Neural cell (in vitro differentiated cells): ENCODE results near the gene DUSP12. TPM values are rescaled to one million over a fixed set of nuclear protein-coding genes. Genes with fewer than 3 reads are reported as not detected.

Experiments used
- H2AFZ ChIP-seq: fragments of 200-600, 300-800 bp; sonication (generic), shearing (Covaris generic); 2 replicates; pipeline ENCODE4 v1.6.0; 2014; ENCODE audit warnings: low read depth, mild to moderate bottlenecking, antibody characterized with exemption, low read length, moderate library complexity
- H3F3A ChIP-seq: fragments of 200-600 bp; shearing (Covaris generic); 2 replicates; pipeline ENCODE4 v1.6.1; 2016; ENCODE audit warnings: mild to moderate bottlenecking, moderate library complexity, mixed read lengths, antibody characterized with exemption, low read length; ENCODE audit not compliant: insufficient read depth, poor library complexity, severe bottlenecking
- H3K27ac ChIP-seq: fragments of 200-600, 300-800 bp; sonication (generic), shearing (Covaris generic); 2 replicates; pipeline ENCODE4 v1.5.1; 2014; ENCODE audit warnings: mild to moderate bottlenecking, low read length, moderate library complexity
- H3K27me3 ChIP-seq: fragments of 300-800, 200-600 bp; sonication (generic), shearing (Covaris generic); 2 replicates; pipeline ENCODE4 v1.6.0; 2014; ENCODE audit warnings: mild to moderate bottlenecking, low read depth, low read length, moderate library complexity; ENCODE audit not compliant: insufficient read depth
- H3K36me3 ChIP-seq: fragments of 300-800, 200-600 bp; sonication (generic), shearing (Covaris generic); 2 replicates; pipeline ENCODE4 v1.5.1; 2014; ENCODE audit warnings: mild to moderate bottlenecking, antibody characterized with exemption, low read length, moderate library complexity; ENCODE audit not compliant: insufficient read depth
- H3K4me2 ChIP-seq: fragments of 300-800, 200-600 bp; sonication (generic), shearing (Covaris generic); 2 replicates; pipeline ENCODE4 v1.6.0; 2014; ENCODE audit warnings: mild to moderate bottlenecking, low read length
- H3K4me3 ChIP-seq: fragments of 300-800, 200-600 bp; sonication (generic), shearing (Covaris generic); 2 replicates; pipeline ENCODE4 v1.5.1; 2014; ENCODE audit warnings: mild to moderate bottlenecking, low read length, moderate library complexity
- H3K79me2 ChIP-seq: fragments of 200-600 bp; shearing (Covaris generic); replicated peaks from 2 replicates; pipeline ENCODE4 v1.6.0; 2014; ENCODE audit warnings: mild to moderate bottlenecking, low read length, moderate library complexity; ENCODE audit not compliant: insufficient read depth
- H3K9ac ChIP-seq: fragments of 300-800, 200-600 bp; sonication (generic), shearing (Covaris generic); 2 replicates; pipeline ENCODE4 v1.6.1; 2016; ENCODE audit warnings: mild to moderate bottlenecking, low read length, mixed read lengths
- H3K9me2 ChIP-seq: fragments of 200-600 bp; shearing (Covaris generic); 2 replicates; pipeline ENCODE4 v1.6.1; 2016; ENCODE audit warnings: mild to moderate bottlenecking, low read length, mixed read lengths; ENCODE audit not compliant: insufficient read depth
- H3K9me3 ChIP-seq: fragments of 200-600, 300-800 bp; sonication (generic), shearing (Covaris generic); 2 replicates; pipeline ENCODE4 v1.6.1; 2016; ENCODE audit warnings: mild to moderate bottlenecking, mixed run types, low read length, moderate library complexity, mixed read lengths
- H4K20me1 ChIP-seq: fragments of 200-600 bp; shearing (Covaris generic); 2 replicates; pipeline ENCODE4 v1.6.1; 2016; ENCODE audit warnings: mild to moderate bottlenecking, mixed run types; ENCODE audit not compliant: insufficient read depth
- CTCF ChIP-seq: fragments of 450-650 bp; IDR thresholded peaks from 2 replicates; pipeline ENCODE4 v1.5.1; 2014; ENCODE audit warnings: antibody characterized with exemption, mild to moderate bottlenecking, moderate library complexity; ENCODE audit not compliant: poor library complexity, severe bottlenecking
- EP300 ChIP-seq: fragments of 450-650 bp; conservative IDR thresholded peaks from 2 replicates; pipeline ENCODE4 v1.6.1; 2014; ENCODE audit warnings: antibody characterized with exemption, mild to moderate bottlenecking, moderate library complexity; ENCODE audit not compliant: poor library complexity, severe bottlenecking
- EZH2 ChIP-seq: fragments of 200-600, 300-800 bp; shearing (Covaris generic), sonication (generic); IDR thresholded peaks from 2 replicates; pipeline ENCODE4 v1.6.1; 2014; ENCODE audit warnings: antibody characterized with exemption, low read length, borderline replicate concordance, mild to moderate bottlenecking; ENCODE audit not compliant: insufficient read depth, poor library complexity, severe bottlenecking
- MXI1 ChIP-seq: fragments of 450-650 bp; conservative IDR thresholded peaks from 2 replicates; pipeline ENCODE4 v1.6.1; 2014; ENCODE audit warnings: antibody characterized with exemption, mild to moderate bottlenecking; ENCODE audit not compliant: poor library complexity, severe bottlenecking
- POLR2AphosphoS5 ChIP-seq: IDR thresholded peaks from 2 replicates; pipeline ENCODE4 v1.6.1; 2012
- RAD21 ChIP-seq: fragments of 450-650 bp; conservative IDR thresholded peaks from 2 replicates; pipeline ENCODE4 v1.6.1; 2014; ENCODE audit warnings: antibody characterized with exemption, mild to moderate bottlenecking, moderate library complexity
- REST ChIP-seq: IDR thresholded peaks from 2 replicates; pipeline ENCODE4 v1.6.1; 2012; ENCODE audit warnings: borderline replicate concordance
- SMC3 ChIP-seq: fragments of 450-650 bp; conservative IDR thresholded peaks from 2 replicates; pipeline ENCODE4 v1.6.1; 2014; ENCODE audit warnings: antibody characterized with exemption, mild to moderate bottlenecking, moderate library complexity; ENCODE audit not compliant: poor library complexity
- TAF1 ChIP-seq: IDR thresholded peaks from 2 replicates; pipeline ENCODE4 v1.6.1; 2012; ENCODE audit warnings: low read depth
- polyA plus RNA-seq: library from polyadenylated mRNA; depleted of rRNA; stranded (reverse); fragments of >200 nt; gene quantifications from 2 replicates; pipeline ENCODE4 v1.2.3, GENCODE V29; 2014

DUSP12 gene
- polyA plus RNA-seq, 1 donor from 2014 or later = 209 TPM

DNA sequence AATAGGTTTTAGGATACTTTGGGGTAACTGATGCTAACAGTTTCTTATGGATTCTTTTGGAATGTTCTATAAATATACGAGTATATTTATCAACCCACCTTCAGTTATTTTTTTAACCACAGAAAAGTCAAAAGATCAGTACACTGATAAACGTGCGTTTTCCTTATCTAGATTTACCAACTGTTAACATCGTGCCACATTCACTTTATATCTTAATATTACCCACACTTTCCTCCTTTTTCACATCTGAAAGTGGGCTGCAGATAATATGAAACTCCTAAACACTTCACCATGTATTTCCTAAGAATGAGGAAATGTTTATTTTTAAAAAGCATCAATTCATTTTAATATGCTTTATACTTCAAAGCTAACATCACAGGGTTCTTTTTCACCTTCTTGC is 24.2 kb downstream of the DUSP12 start:
- Histone ChIP-seq H3K9me3 (no peaks in the 10 kb centered on the region), H3K4me3 (no peak overlapping the region), H3K9ac (no peak overlapping the region), H3K27ac (no peak overlapping the region), H3K36me3 (no peaks in the 10 kb centered on the region), H3K79me2 (peaks cover 8% of the 10 kb centered on the region), H3K4me2 (no peak overlapping the region), H3K9me2 (no peaks in the 10 kb centered on the region), H4K20me1 (no peaks in the 10 kb centered on the region), H3F3A (no peaks in the 10 kb centered on the region), H2AFZ (no peak overlapping the region), H3K27me3 (no peaks in the 10 kb centered on the region)
- TF ChIP-seq CTCF = no peak

GRCh38 chr1:161777261-161777660 is 27.7 kb downstream of the DUSP12 start:
- Histone ChIP-seq H3K9ac (no peak overlapping the region), H3F3A (no peaks in the 10 kb centered on the region), H3K79me2 (peaks cover 3% of the 10 kb centered on the region), H3K36me3 (no peaks in the 10 kb centered on the region), H3K27ac (no peak overlapping the region), H2AFZ (no peak overlapping the region), H3K27me3 (no peaks in the 10 kb centered on the region), H3K4me3 (no peak overlapping the region), H3K9me2 (no peaks in the 10 kb centered on the region), H3K4me2 (no peak overlapping the region), H4K20me1 (no peaks in the 10 kb centered on the region), H3K9me3 (no peaks in the 10 kb centered on the region)
- TF ChIP-seq TAF1 (no peak), POLR2AphosphoS5 (no peak), SMC3 (no peak), EZH2 (no peak), REST (no peak), EP300 (no peak), MXI1 (no peak), CTCF (no peak), RAD21 (no peak)
